Measurements from ENCODE around the gene TSPAN18. TPM values are rescaled to one million over a fixed set of nuclear protein-coding genes. Genes with fewer than 3 reads are reported as not detected.

The TSPAN18 gene
- total and polyA plus RNA-seq, 2 of the 4 experiments (the other 2 are of a cell fraction): 0.36 to 1.1 TPM

DNA sequence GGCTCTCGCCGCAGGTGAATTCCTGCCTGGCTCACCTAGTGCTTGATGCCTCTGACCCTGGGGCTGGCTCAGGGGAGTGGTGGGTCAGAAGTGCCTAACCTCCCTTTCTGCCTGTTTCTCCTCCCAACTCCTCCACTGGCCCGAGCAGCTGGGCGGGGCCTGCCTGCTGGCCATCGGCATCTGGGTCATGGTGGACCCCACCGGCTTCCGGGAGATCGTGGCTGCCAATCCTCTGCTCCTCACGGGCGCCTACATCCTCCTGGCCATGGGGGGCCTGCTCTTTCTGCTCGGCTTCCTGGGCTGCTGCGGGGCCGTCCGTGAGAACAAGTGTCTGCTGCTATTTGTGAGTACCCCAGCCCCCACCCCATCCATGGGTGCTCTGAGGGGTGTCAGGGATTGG is 182.8 kb downstream of the TSPAN18 start:
- no peak overlapping the region for H3K4me2 ChIP-seq (ENCODE audit: low read depth, low read length)
- peak overlapping the region; percentile 34 for H2AK9ac ChIP-seq (replicated peaks; ENCODE audit: low read depth, low read length, poor library complexity)
- H3K36me3 ChIP-seq (ENCODE audit: control insufficient read depth, insufficient read depth, low read length): no peaks in the 10 kb centered on the region
- intact Hi-C loops (cut with micrococcal nuclease) (no loop called here), in situ Hi-C loops (cut with MboI; ENCODE audit: low sequenced_read_pairs) (loop anchor here (25.0 kb wide), 1 partner anchor 797 kb away; no protein-coding TSS in a partner anchor), dilution Hi-C loops (cut with HindIII; ENCODE audit: low sequenced_read_pairs, unreplicated experiment) (no loop called here)
- H2BK120ac ChIP-seq (ENCODE audit: low read depth, low read length): no peak overlapping the region
- H2AK5ac ChIP-seq (ENCODE audit: low read depth, low read length): no peak overlapping the region
- H3K56ac ChIP-seq (ENCODE audit: extremely low read depth, insufficient read depth, low read length): no peak overlapping the region
- H3K4me3 ChIP-seq (ENCODE audit: insufficient read depth, low read depth, low read length): no peak overlapping the region
- no peaks in the 10 kb centered on the region for H3K9me3 ChIP-seq (ENCODE audit: control insufficient read depth, insufficient read depth, low read length)
- H2BK20ac ChIP-seq (ENCODE audit: low read depth, low read length): no peak overlapping the region
- peaks cover 7% of the 10 kb centered on the region; the same call in 1 of the 2 replicates for H3K27me3 ChIP-seq (ENCODE audit: control insufficient read depth, insufficient read depth, low read length)
- H2BK15ac ChIP-seq (ENCODE audit: low read depth, low read length): no peak overlapping the region
- BruUV-seq (replicated peaks): no TSS peak
- no peak overlapping the region for H3K27ac ChIP-seq (ENCODE audit: insufficient read depth, low read length)
- H4K5ac ChIP-seq (ENCODE audit: low read depth, low read length): no peak overlapping the region
- no peak overlapping the region for H3K14ac ChIP-seq (replicated peaks; ENCODE audit: low read depth, low read length)
- H4K8ac ChIP-seq (ENCODE audit: low read depth in 2 of 2, low read length in 2 of 2): no peak overlapping the region
- WGBS, 2 experiments (ENCODE audit: extremely low coverage in 2 of 2, insufficient read length in 1 of 2): no CpG with 5 or more reads among the region's 14 CpGs
- ChIA-PET POLR2A (ENCODE audit: unreplicated experiment) (no interaction called here), CTCF (no interaction called here)
- no peak overlapping the region for H3K9ac ChIP-seq (ENCODE audit: low read depth, low read length)
- H2AFZ ChIP-seq (replicated peaks; ENCODE audit: low read length, poor library complexity): no peak overlapping the region
- TF ChIP-seq, protein P1, sequence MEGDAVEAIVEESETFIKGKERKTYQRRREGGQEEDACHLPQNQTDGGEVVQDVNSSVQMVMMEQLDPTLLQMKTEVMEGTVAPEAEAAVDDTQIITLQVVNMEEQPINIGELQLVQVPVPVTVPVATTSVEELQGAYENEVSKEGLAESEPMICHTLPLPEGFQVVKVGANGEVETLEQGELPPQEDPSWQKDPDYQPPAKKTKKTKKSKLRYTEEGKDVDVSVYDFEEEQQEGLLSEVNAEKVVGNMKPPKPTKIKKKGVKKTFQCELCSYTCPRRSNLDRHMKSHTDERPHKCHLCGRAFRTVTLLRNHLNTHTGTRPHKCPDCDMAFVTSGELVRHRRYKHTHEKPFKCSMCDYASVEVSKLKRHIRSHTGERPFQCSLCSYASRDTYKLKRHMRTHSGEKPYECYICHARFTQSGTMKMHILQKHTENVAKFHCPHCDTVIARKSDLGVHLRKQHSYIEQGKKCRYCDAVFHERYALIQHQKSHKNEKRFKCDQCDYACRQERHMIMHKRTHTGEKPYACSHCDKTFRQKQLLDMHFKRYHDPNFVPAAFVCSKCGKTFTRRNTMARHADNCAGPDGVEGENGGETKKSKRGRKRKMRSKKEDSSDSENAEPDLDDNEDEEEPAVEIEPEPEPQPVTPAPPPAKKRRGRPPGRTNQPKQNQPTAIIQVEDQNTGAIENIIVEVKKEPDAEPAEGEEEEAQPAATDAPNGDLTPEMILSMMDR (conservative IDR thresholded peaks at IDR 0.05; ENCODE audit: low read depth, low read length): no peak
- TF ChIP-seq RFX5 (IDR thresholded peaks at IDR 0.05; ENCODE audit: low read depth, low read length) (no peak), MXI1 (IDR thresholded peaks at IDR 0.05; ENCODE audit: borderline replicate concordance, low read depth, low read length) (no peak), POLR2A (IDR thresholded peaks at IDR 0.05; ENCODE audit: low read depth, low read length) (no peak), MAZ (IDR thresholded peaks at IDR 0.05; ENCODE audit: borderline replicate concordance, low read depth, low read length) (no peak), SMC3 (IDR thresholded peaks at IDR 0.05; ENCODE audit: low read depth, low read length) (no peak), NFE2L2 (IDR thresholded peaks at IDR 0.05; ENCODE audit: low read depth, low read length) (no peak), FOS (IDR thresholded peaks at IDR 0.05; ENCODE audit: low read depth, low read length) (no peak), MAFK (IDR thresholded peaks at IDR 0.05; ENCODE audit: low read depth, low read length) (no peak), CEBPB (IDR thresholded peaks at IDR 0.05; ENCODE audit: low read depth, low read length) (no peak), CHD1 (IDR thresholded peaks at IDR 0.05; ENCODE audit: low read depth, low read length) (no peak), RAD21 (IDR thresholded peaks at IDR 0.05; ENCODE audit: low read length) (no peak)
- TF ChIP-seq, protein P2, sequence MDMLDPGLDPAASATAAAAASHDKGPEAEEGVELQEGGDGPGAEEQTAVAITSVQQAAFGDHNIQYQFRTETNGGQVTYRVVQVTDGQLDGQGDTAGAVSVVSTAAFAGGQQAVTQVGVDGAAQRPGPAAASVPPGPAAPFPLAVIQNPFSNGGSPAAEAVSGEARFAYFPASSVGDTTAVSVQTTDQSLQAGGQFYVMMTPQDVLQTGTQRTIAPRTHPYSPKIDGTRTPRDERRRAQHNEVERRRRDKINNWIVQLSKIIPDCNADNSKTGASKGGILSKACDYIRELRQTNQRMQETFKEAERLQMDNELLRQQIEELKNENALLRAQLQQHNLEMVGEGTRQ (IDR thresholded peaks at IDR 0.05; ENCODE audit: low read depth, low read length): no peak
- H3K4ac ChIP-seq (ENCODE audit: low read depth, low read length): no peak overlapping the region
- DNase-seq: no peak
- peaks cover 3% of the 10 kb centered on the region; the same call in 1 of the 2 replicates for H3K4me1 ChIP-seq (ENCODE audit: control insufficient read depth, insufficient read depth, low read length)
- H3K9me1 ChIP-seq (ENCODE audit: insufficient read depth, low read length): no peaks in the 10 kb centered on the region
- no peak overlapping the region for H4K91ac ChIP-seq (ENCODE audit: insufficient read depth, low read depth, low read length)
- no peak overlapping the region for H2BK5ac ChIP-seq (ENCODE audit: low read depth, low read length, poor library complexity, severe bottlenecking)
- no peaks in the 10 kb centered on the region for H3K79me1 ChIP-seq (ENCODE audit: low read depth in 1 of 2, low read length in 2 of 2)
- no peaks in the 10 kb centered on the region for H4K20me1 ChIP-seq (ENCODE audit: insufficient read depth, low read length)
- H3K23ac ChIP-seq (ENCODE audit: low read depth, low read length): no peak overlapping the region
- H3K18ac ChIP-seq (ENCODE audit: low read depth, low read length): no peak overlapping the region
- no peak for ATAC-seq (ENCODE audit: low read depth)

All from IMR-90 (cell line).